ENCODE results near the gene CPHXL. TPM values are rescaled to one million over a fixed set of nuclear protein-coding genes. Genes with fewer than 3 reads are reported as not detected.

CPHXL gene
- total and polyA plus RNA-seq, 2 of the 4 experiments (the other 2 are of a cell fraction): not detected

- no peak overlapping the region for H2AFZ ChIP-seq (replicated peaks; ENCODE audit: low read length, poor library complexity)
- no peak for ATAC-seq (ENCODE audit: low read depth)
These were observed 6.6 kb upstream of the CPHXL start for GRCh38 chr16:75732871-75733270.

More at GRCh38 chr16:75732871-75733270, 6.6 kb upstream of the CPHXL start:
- in situ Hi-C loops (cut with MboI; ENCODE audit: low sequenced_read_pairs) (no loop called here), intact Hi-C loops (cut with micrococcal nuclease) (no loop called here), dilution Hi-C loops (cut with HindIII; ENCODE audit: low sequenced_read_pairs, unreplicated experiment) (no loop called here)
- Histone ChIP-seq H4K91ac (ENCODE audit: insufficient read depth, low read depth, low read length) (no peak overlapping the region), H3K9ac (ENCODE audit: low read depth, low read length) (no peak overlapping the region), H3K18ac (ENCODE audit: low read depth, low read length) (peak overlapping the region; percentile 89; the same call in 1 of the 2 replicates), H2BK5ac (ENCODE audit: low read depth, low read length, poor library complexity, severe bottlenecking) (peak overlapping the region; percentile 29), H3K9me1 (ENCODE audit: insufficient read depth, low read length) (peaks cover 5% of the 10 kb centered on the region; the same call in 1 of the 2 replicates), H3K23ac (ENCODE audit: low read depth, low read length) (no peak overlapping the region), H2BK20ac (ENCODE audit: low read depth, low read length) (peak overlapping the region; percentile 38; the same call in 1 of the 2 replicates), H3K4me3 (ENCODE audit: insufficient read depth, low read depth, low read length) (no peak overlapping the region), H3K4me1 (ENCODE audit: control insufficient read depth, insufficient read depth, low read length) (peaks cover 9% of the 10 kb centered on the region), H4K20me1 (ENCODE audit: insufficient read depth, low read length) (peaks cover 4% of the 10 kb centered on the region; the same call in 1 of the 2 replicates), H3K4me2 (ENCODE audit: low read depth, low read length) (peak overlapping the region; percentile 24; the same call in 1 of the 2 replicates), H3K9me3 (ENCODE audit: control insufficient read depth, insufficient read depth, low read length) (no peaks in the 10 kb centered on the region), H4K8ac (ENCODE audit: low read depth in 2 of 2, low read length in 2 of 2) (peak overlapping the region in 1 of 2 experiments; percentile 54; a peak in 2 of 4 replicates), H3K4ac (ENCODE audit: low read depth, low read length) (peak overlapping the region; percentile 38), H3K79me1 (ENCODE audit: low read depth in 1 of 2, low read length in 2 of 2) (no peaks in the 10 kb centered on the region), H3K56ac (ENCODE audit: extremely low read depth, insufficient read depth, low read length) (peak overlapping the region; percentile 30; the same call in 1 of the 2 replicates), H4K5ac (ENCODE audit: low read depth, low read length) (peak overlapping the region; percentile 60; the same call in 1 of the 2 replicates), H3K14ac (replicated peaks; ENCODE audit: low read depth, low read length) (no peak overlapping the region), H2AK5ac (ENCODE audit: low read depth, low read length) (peak overlapping the region; percentile 42; the same call in 1 of the 2 replicates), H2BK15ac (ENCODE audit: low read depth, low read length) (no peak overlapping the region), H2AK9ac (replicated peaks; ENCODE audit: low read depth, low read length, poor library complexity) (no peak overlapping the region), H2BK120ac (ENCODE audit: low read depth, low read length) (peak overlapping the region; percentile 72), H3K36me3 (ENCODE audit: control insufficient read depth, insufficient read depth, low read length) (no peaks in the 10 kb centered on the region), H3K27ac (ENCODE audit: insufficient read depth, low read length) (peak overlapping the region; percentile 84; the same call in 1 of the 2 replicates), H3K27me3 (ENCODE audit: control insufficient read depth, insufficient read depth, low read length) (no peaks in the 10 kb centered on the region)
- no peak for DNase-seq
- POLR2A ChIA-PET (ENCODE audit: unreplicated experiment): interaction anchor here (0.6 kb wide), 1 partner anchor 17 kb away, joined by 7 read pairs; no protein-coding TSS in a partner anchor
- CTCF ChIA-PET: interaction anchor here (1.5 kb wide), 1 partner anchor 19 kb away, joined by 4 read pairs; no protein-coding TSS in a partner anchor
- TF ChIP-seq MAZ (IDR thresholded peaks at IDR 0.05; ENCODE audit: borderline replicate concordance, low read depth, low read length) (no peak), RAD21 (IDR thresholded peaks at IDR 0.05; ENCODE audit: low read length) (no peak), RFX5 (IDR thresholded peaks at IDR 0.05; ENCODE audit: low read depth, low read length) (no peak), POLR2A (IDR thresholded peaks at IDR 0.05; ENCODE audit: low read depth, low read length) (no peak), SMC3 (IDR thresholded peaks at IDR 0.05; ENCODE audit: low read depth, low read length) (no peak)
- no TSS peak for BruUV-seq (replicated peaks)
- no CpG with 5 or more reads among the region's 2 CpGs for WGBS, 2 experiments (ENCODE audit: extremely low coverage in 2 of 2, insufficient read length in 1 of 2)

All from IMR-90 (cell line).